Measurements from ENCODE around the gene CDADC1.

GRCh38 chr13:49307365-49307764 lies 59.6 kb downstream of the CDADC1 start:
- TF ChIP-seq CTCF (conservative IDR thresholded peaks at IDR 0.05) (no peak), ZFX (IDR thresholded peaks at IDR 0.05) (no peak)
